Activated B cell treated with CpG ODN at 0.5 μM for 24 hours (primary cell): ENCODE data around the gene SCRN2. TPM values are rescaled to one million over a fixed set of nuclear protein-coding genes. Genes with fewer than 3 reads are reported as not detected.

ENCODE experiments used
- ATAC-seq: fragments of 200-7000 bp; cut with Tn5 transposase; one replicate; pipeline ENCODE4 v1.10.0; 2021; ENCODE audit warnings: low read depth, mild to moderate bottlenecking, moderate library complexity
- CTCF ChIA-PET: fragments of 350-600 bp; sonication (Branson Sonifier 250); formaldehyde crosslinking; loops from one replicate; lab custom pipeline; 2021; ENCODE audit warnings: antibody characterized with exemption; lab: Charles Lee
- POLR2A ChIA-PET: fragments of 350-600 bp; sonication (Branson Sonifier 250); formaldehyde crosslinking; loops from one replicate; lab custom pipeline; 2021; ENCODE audit warnings: antibody characterized with exemption; lab: Charles Lee
- DNase-seq: peaks from one replicate; pipeline ENCODE4 v3.0.0; 2022
- H3K27ac Mint-ChIP-seq: one replicate; pipeline ENCODE4 v1.8.0; 2020; ENCODE audit warnings: mixed read lengths
- H3K27me3 Mint-ChIP-seq: one replicate; pipeline ENCODE4 v1.8.0; 2021; ENCODE audit warnings: mixed read lengths
- H3K36me3 Mint-ChIP-seq: one replicate; pipeline ENCODE4 v1.8.0; 2021; ENCODE audit warnings: low read depth, mixed read lengths
- H3K4me1 Mint-ChIP-seq: one replicate; pipeline ENCODE4 v1.8.0; 2021; ENCODE audit warnings: mixed read lengths
- H3K4me3 Mint-ChIP-seq: one replicate; pipeline ENCODE4 v1.8.0; 2020; ENCODE audit warnings: mild to moderate bottlenecking, mixed read lengths
- H3K9me3 Mint-ChIP-seq: one replicate; pipeline ENCODE4 v1.8.0; 2020; ENCODE audit warnings: mixed read lengths
- intact Hi-C: fragments of 100-400 bp; cut with micrococcal nuclease; formaldehyde crosslinking; loops from one replicate; pipeline ENCODE4 v1.15.1; 2024
- total RNA-seq: library from RNA; stranded (reverse); gene quantifications from 2 replicates; pipeline ENCODE4 v1.2.3, GENCODE V29; 2022
- TF ChIP-seq, protein P1 (sequence below): fragments of 200-600 bp; IDR thresholded peaks from one replicate; pipeline ENCODE4 v1.8.0; 2022; ENCODE audit warnings: antibody characterized with exemption, mild to moderate bottlenecking

Gene SCRN2
- total RNA-seq, 1 donor from 2014 or later = 36.3 TPM

GRCh38 chr17:47792457-47792856, 48.6 kb downstream of the SCRN2 start:
- TF ChIP-seq, protein P1, sequence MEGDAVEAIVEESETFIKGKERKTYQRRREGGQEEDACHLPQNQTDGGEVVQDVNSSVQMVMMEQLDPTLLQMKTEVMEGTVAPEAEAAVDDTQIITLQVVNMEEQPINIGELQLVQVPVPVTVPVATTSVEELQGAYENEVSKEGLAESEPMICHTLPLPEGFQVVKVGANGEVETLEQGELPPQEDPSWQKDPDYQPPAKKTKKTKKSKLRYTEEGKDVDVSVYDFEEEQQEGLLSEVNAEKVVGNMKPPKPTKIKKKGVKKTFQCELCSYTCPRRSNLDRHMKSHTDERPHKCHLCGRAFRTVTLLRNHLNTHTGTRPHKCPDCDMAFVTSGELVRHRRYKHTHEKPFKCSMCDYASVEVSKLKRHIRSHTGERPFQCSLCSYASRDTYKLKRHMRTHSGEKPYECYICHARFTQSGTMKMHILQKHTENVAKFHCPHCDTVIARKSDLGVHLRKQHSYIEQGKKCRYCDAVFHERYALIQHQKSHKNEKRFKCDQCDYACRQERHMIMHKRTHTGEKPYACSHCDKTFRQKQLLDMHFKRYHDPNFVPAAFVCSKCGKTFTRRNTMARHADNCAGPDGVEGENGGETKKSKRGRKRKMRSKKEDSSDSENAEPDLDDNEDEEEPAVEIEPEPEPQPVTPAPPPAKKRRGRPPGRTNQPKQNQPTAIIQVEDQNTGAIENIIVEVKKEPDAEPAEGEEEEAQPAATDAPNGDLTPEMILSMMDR = no peak
- no peak for ATAC-seq
- intact Hi-C loops = no loop called here
- peaks cover 9% of the 10 kb centered on the region for H3K4me1 Mint-ChIP-seq
- no peak overlapping the region for H3K4me3 Mint-ChIP-seq
- peaks cover 44% of the 10 kb centered on the region for H3K27me3 Mint-ChIP-seq
- no peak overlapping the region for H3K27ac Mint-ChIP-seq
- POLR2A ChIA-PET = no interaction called here
- H3K9me3 Mint-ChIP-seq = no peaks in the 10 kb centered on the region
- H3K36me3 Mint-ChIP-seq = no peaks in the 10 kb centered on the region
- CTCF ChIA-PET = interaction anchor here (1.3 kb wide), 1 partner anchor 9 kb away, joined by 6 read pairs; no protein-coding TSS in a partner anchor
- DNase-seq = no peak

DNA sequence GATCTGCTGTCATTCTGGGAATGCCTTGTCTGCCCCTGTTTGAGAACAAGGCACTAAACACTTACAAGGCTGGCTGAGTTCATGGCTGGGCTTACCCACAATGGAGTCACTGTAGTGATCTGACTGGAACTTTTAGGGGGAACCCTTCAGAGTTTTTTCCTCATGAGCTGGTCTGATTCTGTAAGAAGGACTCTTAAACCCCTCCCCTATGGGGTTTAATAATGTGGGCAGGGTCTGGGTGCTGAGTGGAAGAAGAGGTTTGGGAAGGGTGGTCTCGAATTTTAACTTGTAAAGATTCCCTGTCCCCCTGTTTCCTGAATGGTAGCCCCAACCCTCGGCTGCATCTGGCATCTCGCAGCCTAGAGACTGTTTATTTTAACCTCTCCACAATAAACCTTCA, 50.0 kb downstream of the SCRN2 start:
- peaks cover 9% of the 10 kb centered on the region for H3K4me1 Mint-ChIP-seq
- no peak overlapping the region for H3K4me3 Mint-ChIP-seq
- ChIA-PET CTCF (interaction anchor here (1.4 to 1.6 kb wide), 2 partner anchors 92 to 93 kb away, joined by 3 to 5 read pairs; no protein-coding TSS in a partner anchor), POLR2A (no interaction called here)
- no peak for ATAC-seq
- TF ChIP-seq, protein P1 = no peak
- intact Hi-C loops = loop anchor here (2.0 kb wide), 1 partner anchor 92 kb away; no protein-coding TSS in a partner anchor
- H3K9me3 Mint-ChIP-seq = no peaks in the 10 kb centered on the region
- DNase-seq = no peak
- H3K27ac Mint-ChIP-seq = no peak overlapping the region
- peaks cover 42% of the 10 kb centered on the region for H3K27me3 Mint-ChIP-seq
- no peaks in the 10 kb centered on the region for H3K36me3 Mint-ChIP-seq

- Mint-ChIP-seq H3K4me1 (peaks cover 9% of the 10 kb centered on the region), H3K27me3 (peaks cover 54% of the 10 kb centered on the region), H3K4me3 (peak overlapping the region; percentile 74), H3K27ac (no peak overlapping the region), H3K36me3 (no peaks in the 10 kb centered on the region), H3K9me3 (no peaks in the 10 kb centered on the region)
- TF ChIP-seq, protein P1 = no peak
- ChIA-PET CTCF (interaction anchor here (0.7 to 1.6 kb wide), 7 partner anchors 57 to 126 kb away, joined by 3 to 5 read pairs (median 3); partner anchors contain the start of gene TBX21), POLR2A (interaction anchor here (0.7 kb wide), 1 partner anchor 297 kb away, joined by 3 read pairs; no protein-coding TSS in a partner anchor)
- DNase-seq (peak; percentile 48), ATAC-seq (peak; percentile 80)
- intact Hi-C loops = loop anchor here (1.0 to 2.0 kb wide), 3 partner anchors 14 to 126 kb away; no protein-coding TSS in a partner anchor
These were observed 51.2 kb downstream of the SCRN2 start for GRCh38 chr17:47789611-47790561.

Other genes with a start within 250 kb of the SCRN2 start
- gene KPNB1, start 191.4 kb downstream of the SCRN2 start, total RNA-seq = 361 and 365 TPM in 2 replicates
- 3.6 and 4.1 TPM in 2 replicates for gene TBKBP1, start 147.1 kb downstream of the SCRN2 start, total RNA-seq
- 3.6 and 3.8 TPM in 2 replicates for gene TBX21, start 108.0 kb downstream of the SCRN2 start, total RNA-seq
- 28.8 and 34.4 TPM in 2 replicates for gene OSBPL7, start 19.5 kb downstream of the SCRN2 start, total RNA-seq
- gene MRPL10, start 9.7 kb downstream of the SCRN2 start, total RNA-seq = 36.4 and 37.4 TPM in 2 replicates
- 1.5 and 1.9 TPM in 2 replicates for gene LRRC46, start 9.6 kb downstream of the SCRN2 start, total RNA-seq
- gene SP6, start 9.9 kb upstream of the SCRN2 start, total RNA-seq = 0.09 TPM in 1 of 2 replicates, not detected in the other
- gene SP2, start 55.0 kb upstream of the SCRN2 start, total RNA-seq = 26.5 and 28.5 TPM in 2 replicates
- 25.1 and 26.5 TPM in 2 replicates for gene PNPO, start 100.3 kb upstream of the SCRN2 start, total RNA-seq
- gene PRR15L, start 116.6 kb upstream of the SCRN2 start, total RNA-seq = not detected in 2 replicates
- gene CDK5RAP3, start 129.8 kb upstream of the SCRN2 start, total RNA-seq = 275 and 286 TPM in 2 replicates
- 3.3 and 4.1 TPM in 2 replicates for gene COPZ2, start 196.5 kb upstream of the SCRN2 start, total RNA-seq
- 127 and 141 TPM in 2 replicates for gene NFE2L1, start 207.1 kb upstream of the SCRN2 start, total RNA-seq